ENCODE results near the gene ATXN7. TPM values are rescaled to one million over a fixed set of nuclear protein-coding genes. Genes with fewer than 3 reads are reported as not detected.
A peak's percentile ranks its signal among the peaks of the same experiment; 100 is the strongest.

The ATXN7 gene
- total and polyA plus RNA-seq, 2 of the 13 experiments (the other 11 are each of a cell fraction or from before 2014, with no cell fraction given) = 13.8 to 20.0 TPM

- Histone ChIP-seq H3K36me3 (replicated peaks in 1 of 2; ENCODE audit: control insufficient read depth in 1 of 2, insufficient read depth in 2 of 2, low read length in 2 of 2) (no peaks in the 10 kb centered on the region; a peak in 1 of 5 replicates), H3K27ac (ENCODE audit: extremely low read length, insufficient read depth, low read length) (no peak overlapping the region), H3K27me3 (ENCODE audit: control insufficient read depth in 1 of 2, insufficient read depth in 2 of 2, low read length in 2 of 2) (no peaks in the 10 kb centered on the region), H3K9me3 (ENCODE audit: low read length) (no peaks in the 10 kb centered on the region), H3K9ac (ENCODE audit: insufficient read depth, low read depth, low read length) (no peak overlapping the region), H3K4me2 (ENCODE audit: low read depth, low read length) (no peak overlapping the region), H2AFZ (ENCODE audit: low read length) (no peak overlapping the region), H3K79me2 (ENCODE audit: insufficient read depth, low read length) (no peaks in the 10 kb centered on the region), H4K20me1 (ENCODE audit: insufficient read depth, low read length) (no peaks in the 10 kb centered on the region), H3K4me3 (replicated peaks in 1 of 3; ENCODE audit: insufficient read depth in 1 of 3, low read depth in 2 of 3, low read length in 3 of 3) (no peak overlapping the region), H3K4me1 (ENCODE audit: insufficient read depth, low read length) (peaks cover 10% of the 10 kb centered on the region)
- ChIA-PET POLR2A (no interaction called here), CTCF (ENCODE audit: low intra/inter-chr PET ratio, low total read pairs) (no interaction called here)
- TF ChIP-seq ATF7 (IDR thresholded peaks at IDR 0.05) (peak; percentile 66; the same call in 1 of the 2 replicates), ATF7 (CRISPR knock-in tag; IDR thresholded peaks at IDR 0.05) (no peak), FOSL2 (CRISPR knock-in tag; IDR thresholded peaks at IDR 0.05) (no peak)
- intact Hi-C loops (cut with micrococcal nuclease; ENCODE audit: unreplicated experiment) = no loop called here
- DNase-seq (ENCODE audit: low spot score) (no peak), ATAC-seq (no peak), FAIRE-seq (no peak)
- in situ Hi-C loops (cut with HindIII; ENCODE audit: extremely low pct_ligation_motif_present, low pct_unique_long_range_greater_than_20kb) = no loop called here
- BruUV-seq (replicated peaks) = no TSS peak
- 99% methylated on average over 4 of the region's 4 CpGs for WGBS (ENCODE audit: low lambda C conversion rate)
Measured at GRCh38 chr3:63905731-63906620, 42.3 kb downstream of the ATXN7 start.

DNA sequence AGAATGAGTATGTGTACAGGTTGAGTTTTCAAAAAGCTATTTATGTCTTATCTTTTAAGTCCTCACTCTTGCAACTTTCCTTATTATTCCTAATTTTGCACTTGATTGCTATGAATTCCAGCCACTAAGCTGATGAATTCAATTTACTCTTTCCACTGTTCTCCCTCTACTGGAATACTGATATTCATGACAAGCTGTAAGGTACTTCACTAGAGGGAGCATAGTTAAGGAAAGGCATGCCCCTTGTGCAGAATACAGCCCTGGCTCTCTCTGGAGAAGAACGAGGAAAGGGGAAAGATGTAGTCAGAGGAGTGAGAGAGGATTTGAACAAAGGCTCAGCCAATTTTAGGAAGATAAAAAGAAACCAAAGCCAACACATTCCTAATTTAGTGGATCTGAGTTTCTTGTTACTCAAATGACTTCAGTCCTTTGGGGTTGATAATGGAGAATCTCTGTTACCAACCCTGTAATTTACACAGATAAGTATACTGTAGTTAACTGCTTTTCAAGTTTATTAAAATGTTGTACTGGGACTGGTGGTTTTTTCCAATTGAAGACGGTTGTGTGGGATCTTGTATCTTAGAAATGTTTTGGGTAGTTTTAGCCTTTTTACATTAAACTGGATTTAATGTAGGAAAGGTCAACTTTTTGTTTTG, 44.5 kb downstream of the ATXN7 start:
- no peaks in the 10 kb centered on the region for H3K9me3 ChIP-seq (ENCODE audit: low read length)
- ChIA-PET POLR2A (no interaction called here), CTCF (ENCODE audit: low intra/inter-chr PET ratio, low total read pairs) (interaction anchor here (0.7 kb wide), 1 partner anchor 85 kb away, joined by 6 read pairs; no protein-coding TSS in a partner anchor)
- H3K4me2 ChIP-seq (ENCODE audit: low read depth, low read length) = no peak overlapping the region
- in situ Hi-C loops (cut with HindIII; ENCODE audit: extremely low pct_ligation_motif_present, low pct_unique_long_range_greater_than_20kb) = no loop called here
- FAIRE-seq (no peak), ATAC-seq (no peak), DNase-seq (ENCODE audit: low spot score) (peak; percentile 10)
- peaks cover 4% of the 10 kb centered on the region for H3K79me2 ChIP-seq (ENCODE audit: insufficient read depth, low read length)
- no peak overlapping the region for H2AFZ ChIP-seq (ENCODE audit: low read length)
- H3K27ac ChIP-seq (ENCODE audit: extremely low read length, insufficient read depth, low read length) = no peak overlapping the region
- BruUV-seq (replicated peaks) = no TSS peak
- 0 out of 2 replicates have a peak, but pooled peaks have one; percentile 8 for TF ChIP-seq CREM (IDR thresholded peaks at IDR 0.05)
- no peak for TF ChIP-seq CREM (CRISPR knock-in tag; IDR thresholded peaks at IDR 0.05)
- no peak for TF ChIP-seq ZNF687 (CRISPR knock-in tag; IDR thresholded peaks at IDR 0.05)
- TF ChIP-seq SMARCC2 (IDR thresholded peaks at IDR 0.05) = no peak
- TF ChIP-seq DZIP1 (CRISPR knock-in tag; IDR thresholded peaks at IDR 0.05) = no peak
- H3K36me3 ChIP-seq (replicated peaks in 1 of 2; ENCODE audit: control insufficient read depth in 1 of 2, insufficient read depth in 2 of 2, low read length in 2 of 2) = no peaks in the 10 kb centered on the region; a peak in 1 of 5 replicates
- intact Hi-C loops (cut with micrococcal nuclease; ENCODE audit: unreplicated experiment) = no loop called here
- peaks cover 17% of the 10 kb centered on the region for H3K4me1 ChIP-seq (ENCODE audit: insufficient read depth, low read length)
- no peaks in the 10 kb centered on the region for H4K20me1 ChIP-seq (ENCODE audit: insufficient read depth, low read length)
- H3K9ac ChIP-seq (ENCODE audit: insufficient read depth, low read depth, low read length) = no peak overlapping the region
- no peaks in the 10 kb centered on the region for H3K27me3 ChIP-seq (ENCODE audit: control insufficient read depth in 1 of 2, insufficient read depth in 2 of 2, low read length in 2 of 2)
- WGBS (ENCODE audit: low lambda C conversion rate) = 91% methylated on average over 2 of the region's 2 CpGs
- H3K4me3 ChIP-seq (replicated peaks in 1 of 3; ENCODE audit: insufficient read depth in 1 of 3, low read depth in 2 of 3, low read length in 3 of 3) = no peak overlapping the region

Measured in HepG2 (cell line).